ENCODE measurements around the gene WDR45B. TPM values are rescaled to one million over a fixed set of nuclear protein-coding genes. Genes with fewer than 3 reads are reported as not detected.

The WDR45B gene
- total and polyA plus RNA-seq, 7 experiments from 2014 or later, result 30.5 to 91.6 (median 65.6) TPM

GRCh38 chr17:82596296-82596695 lies 51.9 kb downstream of the WDR45B start:
- intact Hi-C loops (cut with micrococcal nuclease), result loop anchor here in 1 of 2 donors (10.0 kb wide), 1 partner anchor 99 kb away; the partner anchor contains the start of gene RAB40B
- H3K9me3 ChIP-seq (ENCODE audit: control insufficient read depth in 2 of 3, low read length in 3 of 3), result no peaks in the 10 kb centered on the region
- no peak overlapping the region for H3K4me3 ChIP-seq (ENCODE audit: low read length)
- ATAC-seq (no peak), DNase-seq (no peak)
- Mint-ChIP-seq H3K4me1 (peaks cover 19 to 47% (median 33%) of the 10 kb centered on the region in 7 donors), H3K36me3 (peaks cover 0 to 15% (median 6%) of the 10 kb centered on the region in 5 donors), H3K27ac (peak overlapping the region in 2 of 9 donors; percentile 17 to 38), H3K9me3 (peaks cover 0 to 2% (median 0%) of the 10 kb centered on the region in 11 donors), H3K27me3 (no peaks in the 10 kb centered on the region), H3K4me3 (no peak overlapping the region)
- H3K4me1 ChIP-seq (ENCODE audit: control insufficient read depth in 2 of 2, insufficient read depth in 2 of 2, low read length in 2 of 2), result peaks cover 24 to 31% of the 10 kb centered on the region in 2 donors
- H3K27ac ChIP-seq (ENCODE audit: low read depth, low read length), result no peak overlapping the region
- ChIA-PET POLR2A (no interaction called here), CTCF (no interaction called here)
- H3K27me3 ChIP-seq (ENCODE audit: control insufficient read depth in 2 of 2, insufficient read depth in 2 of 2, low read length in 2 of 2), result no peaks in the 10 kb centered on the region
- H3K36me3 ChIP-seq (ENCODE audit: control insufficient read depth in 2 of 3, insufficient read depth in 3 of 3, low read length in 3 of 3), result peaks cover 0 to 45% (median 0%) of the 10 kb centered on the region in 3 experiments

DNA sequence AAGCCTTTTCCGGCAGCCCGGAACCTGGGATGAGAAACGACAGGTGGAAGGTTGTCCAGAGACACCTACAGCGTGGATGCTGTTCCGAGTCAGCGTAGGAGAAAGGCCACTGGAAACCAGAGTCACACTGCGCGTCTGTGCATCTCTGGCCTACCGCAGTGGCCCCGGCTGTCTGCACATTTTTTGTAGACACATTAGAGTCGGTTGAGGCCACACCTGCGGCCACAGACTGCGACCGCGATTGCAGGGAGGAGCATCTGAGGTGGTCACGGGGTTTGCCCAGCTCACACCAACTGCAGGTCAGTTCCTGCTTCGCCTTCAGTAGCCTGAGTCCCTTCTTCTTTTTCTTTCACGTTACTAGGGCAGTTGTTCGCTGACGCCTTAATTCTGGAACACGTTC lies 52.4 kb downstream of the WDR45B start:
- Mint-ChIP-seq H3K36me3 (peaks cover 0 to 11% (median 6%) of the 10 kb centered on the region in 5 donors), H3K9me3 (peaks cover 0 to 2% (median 0%) of the 10 kb centered on the region in 11 donors), H3K27me3 (no peaks in the 10 kb centered on the region), H3K4me3 (peak overlapping the region in 1 of 10 donors; percentile 79), H3K27ac (peak overlapping the region in 3 of 9 donors; percentile 17 to 42 (median 38)), H3K4me1 (peaks cover 19 to 47% (median 36%) of the 10 kb centered on the region in 7 donors)
- CTCF ChIA-PET, result no interaction called here
- intact Hi-C loops (cut with micrococcal nuclease), result loop anchor here in 1 of 2 donors (10.0 kb wide), 1 partner anchor 99 kb away; the partner anchor contains the start of gene RAB40B
- peaks cover 0 to 41% (median 0%) of the 10 kb centered on the region in 3 experiments for H3K36me3 ChIP-seq (ENCODE audit: control insufficient read depth in 2 of 3, insufficient read depth in 3 of 3, low read length in 3 of 3)
- H3K27me3 ChIP-seq (ENCODE audit: control insufficient read depth in 2 of 2, insufficient read depth in 2 of 2, low read length in 2 of 2), result no peaks in the 10 kb centered on the region
- H3K9me3 ChIP-seq (ENCODE audit: control insufficient read depth in 2 of 3, low read length in 3 of 3), result no peaks in the 10 kb centered on the region
- DNase-seq (no peak), ATAC-seq (no peak)
- no peak overlapping the region for H3K4me3 ChIP-seq (ENCODE audit: low read length)
- POLR2A ChIA-PET, result interaction anchor here (0.9 kb wide), 1 partner anchor 13 kb away, joined by 3 read pairs; no protein-coding TSS in a partner anchor
- peaks cover 24 to 31% of the 10 kb centered on the region in 2 donors for H3K4me1 ChIP-seq (ENCODE audit: control insufficient read depth in 2 of 2, insufficient read depth in 2 of 2, low read length in 2 of 2)
- no peak overlapping the region for H3K27ac ChIP-seq (ENCODE audit: low read depth, low read length)

- CTCF ChIA-PET, result interaction anchor here (0.6 kb wide), 1 partner anchor 291 kb away, joined by 4 read pairs; no protein-coding TSS in a partner anchor
- ATAC-seq (no peak), DNase-seq (no peak)
- Histone ChIP-seq H3K27ac (ENCODE audit: low read depth, low read length) (no peak overlapping the region), H3K27me3 (ENCODE audit: control insufficient read depth in 2 of 2, insufficient read depth in 2 of 2, low read length in 2 of 2) (no peaks in the 10 kb centered on the region), H3K4me3 (ENCODE audit: low read length) (no peak overlapping the region), H3K4me1 (ENCODE audit: control insufficient read depth in 2 of 2, insufficient read depth in 2 of 2, low read length in 2 of 2) (peaks cover 24 to 31% of the 10 kb centered on the region in 2 donors), H3K9me3 (ENCODE audit: control insufficient read depth in 2 of 3, low read length in 3 of 3) (no peaks in the 10 kb centered on the region), H3K36me3 (ENCODE audit: control insufficient read depth in 2 of 3, insufficient read depth in 3 of 3, low read length in 3 of 3) (peaks cover 0 to 28% (median 0%) of the 10 kb centered on the region in 3 experiments)
- Mint-ChIP-seq H3K27me3 (no peaks in the 10 kb centered on the region), H3K27ac (peak overlapping the region in 8 of 9 donors; percentile 40 to 86 (median 64)), H3K4me3 (peak overlapping the region in 8 of 10 donors; percentile 66 to 82 (median 76)), H3K9me3 (peaks cover 0 to 2% (median 0%) of the 10 kb centered on the region in 11 donors), H3K4me1 (peaks cover 19 to 52% (median 36%) of the 10 kb centered on the region in 7 donors), H3K36me3 (peaks cover 0 to 11% (median 3%) of the 10 kb centered on the region in 5 donors)
- POLR2A ChIA-PET, result no interaction called here
- intact Hi-C loops (cut with micrococcal nuclease), result loop anchor here in 1 of 2 donors (10.0 kb wide), 1 partner anchor 100 kb away; the partner anchor contains the start of gene RAB40B
These were observed 53.7 kb downstream of the WDR45B start for GRCh38 chr17:82594571-82594970.

- ChIA-PET POLR2A (no interaction called here), CTCF (interaction anchor here (0.6 kb wide), 1 partner anchor 279 kb away, joined by 3 read pairs; no protein-coding TSS in a partner anchor)
These were observed 54.6 kb downstream of the WDR45B start for GRCh38 chr17:82593590-82594087.

DNA sequence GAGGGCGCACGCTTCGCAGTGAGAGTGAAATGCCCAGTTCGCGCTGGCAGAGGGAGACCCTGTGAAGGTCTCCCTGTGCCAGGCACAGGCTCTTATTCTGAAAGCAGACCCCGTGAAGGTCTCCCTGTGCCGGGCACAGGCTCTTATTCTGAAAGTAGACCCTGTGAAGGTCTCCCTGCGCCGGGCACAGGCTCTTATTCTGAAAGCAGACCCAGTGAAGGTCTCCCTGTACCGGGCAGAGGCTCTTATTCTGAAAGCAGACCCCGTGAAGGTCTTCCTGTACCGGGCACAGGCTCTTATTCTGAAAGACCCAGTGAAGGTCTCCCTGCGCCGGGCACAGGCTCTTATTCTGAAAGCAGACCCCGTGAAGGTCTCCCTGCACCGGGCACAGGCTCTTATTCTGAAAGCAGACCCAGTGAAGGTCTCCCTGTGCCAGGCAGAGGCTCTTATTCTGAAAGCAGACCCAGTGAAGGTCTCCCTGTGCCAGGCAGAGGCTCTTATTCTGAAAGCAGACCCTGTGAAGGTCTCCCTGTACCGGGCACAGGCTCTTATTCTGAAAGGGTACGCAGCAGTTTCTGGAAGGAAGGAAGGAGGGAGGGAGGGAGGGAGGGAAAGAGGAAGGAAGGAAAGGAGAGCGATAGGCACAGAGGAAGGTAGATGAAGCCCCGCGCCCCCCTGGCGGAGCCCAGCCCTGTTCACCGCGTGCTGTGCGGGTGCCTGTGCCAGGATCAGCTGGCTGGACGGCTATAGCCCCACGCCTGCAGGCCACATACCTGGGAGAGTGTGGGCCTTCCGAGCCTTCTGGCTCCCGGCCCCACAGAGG lies 55.3 kb downstream of the WDR45B start:
- no peaks in the 10 kb centered on the region for H3K27me3 ChIP-seq (ENCODE audit: control insufficient read depth in 2 of 2, insufficient read depth in 2 of 2, low read length in 2 of 2)
- peaks cover 19 to 52% (median 36%) of the 10 kb centered on the region in 7 donors for H3K4me1 Mint-ChIP-seq
- H3K9me3 ChIP-seq (ENCODE audit: control insufficient read depth in 2 of 3, low read length in 3 of 3), result no peaks in the 10 kb centered on the region
- peak; percentile 68 for ATAC-seq
- peaks cover 0 to 19% (median 0%) of the 10 kb centered on the region in 3 experiments for H3K36me3 ChIP-seq (ENCODE audit: control insufficient read depth in 2 of 3, insufficient read depth in 3 of 3, low read length in 3 of 3)
- peaks cover 0 to 11% (median 3%) of the 10 kb centered on the region in 5 donors for H3K36me3 Mint-ChIP-seq
- intact Hi-C loops (cut with micrococcal nuclease), result loop anchor here in 1 of 2 donors (2.0 to 10.0 kb wide), 2 partner anchors 56 to 102 kb away; partner anchors contain the start of genes RAB40B and WDR45B
- H3K4me1 ChIP-seq (ENCODE audit: control insufficient read depth in 2 of 2, insufficient read depth in 2 of 2, low read length in 2 of 2), result peaks cover 24 to 31% of the 10 kb centered on the region in 2 donors
- peaks cover 0 to 2% (median 0%) of the 10 kb centered on the region in 11 donors for H3K9me3 Mint-ChIP-seq
- ChIA-PET CTCF (no interaction called here), POLR2A (interaction anchor here (0.6 kb wide), 1 partner anchor 548 kb away, joined by 3 read pairs; no protein-coding TSS in a partner anchor)
- DNase-seq, result peak in 8 of 9 donors; percentile 28 to 81 (median 71)
- no peaks in the 10 kb centered on the region for H3K27me3 Mint-ChIP-seq
- H3K4me3 ChIP-seq (ENCODE audit: low read length), result peak overlapping the region; percentile 81
- peak overlapping the region; percentile 70 for H3K27ac ChIP-seq (ENCODE audit: low read depth, low read length)
- peak overlapping the region; percentile 72 to 86 (median 80) for H3K4me3 Mint-ChIP-seq
- peak overlapping the region; percentile 75 to 94 (median 90) for H3K27ac Mint-ChIP-seq

More at GRCh38 chr17:82593590-82594087, 54.6 kb downstream of the WDR45B start:
- Mint-ChIP-seq H3K36me3 (peaks cover 0 to 11% (median 3%) of the 10 kb centered on the region in 5 donors), H3K9me3 (peaks cover 0 to 2% (median 0%) of the 10 kb centered on the region in 11 donors), H3K27ac (peak overlapping the region; percentile 68 to 94 (median 88)), H3K4me1 (peaks cover 19 to 52% (median 36%) of the 10 kb centered on the region in 7 donors), H3K4me3 (peak overlapping the region; percentile 72 to 86 (median 80)), H3K27me3 (no peaks in the 10 kb centered on the region)
- ATAC-seq, result peak; percentile 14
- peak overlapping the region; percentile 70 for H3K27ac ChIP-seq (ENCODE audit: low read depth, low read length)
- peak overlapping the region; percentile 81 for H3K4me3 ChIP-seq (ENCODE audit: low read length)
- H3K36me3 ChIP-seq (ENCODE audit: control insufficient read depth in 2 of 3, insufficient read depth in 3 of 3, low read length in 3 of 3), result peaks cover 0 to 23% (median 0%) of the 10 kb centered on the region in 3 experiments
- H3K27me3 ChIP-seq (ENCODE audit: control insufficient read depth in 2 of 2, insufficient read depth in 2 of 2, low read length in 2 of 2), result no peaks in the 10 kb centered on the region
- DNase-seq, result peak in 1 of 9 donors; percentile 26
- H3K4me1 ChIP-seq (ENCODE audit: control insufficient read depth in 2 of 2, insufficient read depth in 2 of 2, low read length in 2 of 2), result peaks cover 24 to 31% of the 10 kb centered on the region in 2 donors
- no peaks in the 10 kb centered on the region for H3K9me3 ChIP-seq (ENCODE audit: control insufficient read depth in 2 of 3, low read length in 3 of 3)
- intact Hi-C loops (cut with micrococcal nuclease), result loop anchor here in 1 of 2 donors (2.0 to 10.0 kb wide), 2 partner anchors 55 to 101 kb away; partner anchors contain the start of genes RAB40B and WDR45B
